Ishikawa (cell line): ENCODE data around the gene RHBDF2.

Experiments used
- CREB1 ChIP-seq: IDR thresholded peaks from 2 replicates; pipeline ENCODE4 v1.6.1; 2012; ENCODE audit warnings: low read depth
- REST ChIP-seq: IDR thresholded peaks from 2 replicates; pipeline ENCODE4 v1.6.1; 2012; ENCODE audit warnings: low read depth, mild to moderate bottlenecking
- TF ChIP-seq, protein P1 (sequence below): IDR thresholded peaks from 2 replicates; pipeline ENCODE4 v1.6.1; 2012

GRCh38 chr17:76537578-76538280, 36.5 kb upstream of the RHBDF2 start, which contains the start of gene CYGB:
- TF ChIP-seq CREB1 (no peak), REST (no peak)
- TF ChIP-seq, protein P1, sequence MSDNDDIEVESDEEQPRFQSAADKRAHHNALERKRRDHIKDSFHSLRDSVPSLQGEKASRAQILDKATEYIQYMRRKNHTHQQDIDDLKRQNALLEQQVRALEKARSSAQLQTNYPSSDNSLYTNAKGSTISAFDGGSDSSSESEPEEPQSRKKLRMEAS, result no peak; the same call in 1 of the 2 replicates
